ENCODE measurements around the gene CABYR. TPM values are rescaled to one million over a fixed set of nuclear protein-coding genes. Genes with fewer than 3 reads are reported as not detected.

Gene CABYR
- polyA plus RNA-seq (2013, experiment 1 of 2), result 7.0 TPM
- 11.0 TPM for polyA plus RNA-seq (2013, experiment 2 of 2)

GRCh38 chr18:24138789-24139616 is at the start of gene CABYR:
Gene CABYR, plus strand, starts transcription at chr18:24139062. Its CDS starts 4,053 bp downstream, at chr18:24143115.
- Histone ChIP-seq H3K27me3 (ENCODE audit: insufficient read depth, low read length) (no peaks in the 10 kb centered on the region), H3K9me3 (ENCODE audit: insufficient read depth, low read depth, low read length) (no peaks in the 10 kb centered on the region), H3K9ac (ENCODE audit: low read depth, low read length) (peak within 1 kb of the TSS; percentile 64), H3K27ac (ENCODE audit: low read depth, low read length) (peak within 1 kb of the TSS; percentile 80), H3K36me3 (ENCODE audit: insufficient read depth, low read length) (peaks cover 7% of the 10 kb centered on the region), H3K4me1 (ENCODE audit: insufficient read depth, low read length) (peaks cover 22% of the 10 kb centered on the region), H3K4me3 (ENCODE audit: low read length) (peak within 1 kb of the TSS; percentile 68)
- WGBS, result 3% methylated on average over 63 of the region's 63 CpGs

- Histone ChIP-seq H3K36me3 (ENCODE audit: insufficient read depth, low read length) (0 out of 2 replicates have a peak, but pooled peaks cover 8% of the 10 kb centered on the region), H3K4me3 (ENCODE audit: low read length) (no peak overlapping the region), H3K4me1 (ENCODE audit: insufficient read depth, low read length) (no peaks in the 10 kb centered on the region), H3K9ac (ENCODE audit: low read depth, low read length) (no peak overlapping the region), H3K27ac (ENCODE audit: low read depth, low read length) (no peak overlapping the region), H3K27me3 (ENCODE audit: insufficient read depth, low read length) (no peaks in the 10 kb centered on the region), H3K9me3 (ENCODE audit: insufficient read depth, low read depth, low read length) (no peaks in the 10 kb centered on the region)
- WGBS, result 85% methylated on average over 4 of the region's 4 CpGs
Observed at GRCh38 chr18:24089076-24089475, 49.8 kb upstream of the CABYR start.

GRCh38 chr18:24089515-24090337 is 49.1 kb upstream of the CABYR start:
- Histone ChIP-seq H3K4me3 (ENCODE audit: low read length) (no peak overlapping the region), H3K27me3 (ENCODE audit: insufficient read depth, low read length) (no peaks in the 10 kb centered on the region), H3K9ac (ENCODE audit: low read depth, low read length) (no peak overlapping the region), H3K4me1 (ENCODE audit: insufficient read depth, low read length) (no peaks in the 10 kb centered on the region), H3K9me3 (ENCODE audit: insufficient read depth, low read depth, low read length) (no peaks in the 10 kb centered on the region), H3K27ac (ENCODE audit: low read depth, low read length) (no peak overlapping the region), H3K36me3 (ENCODE audit: insufficient read depth, low read length) (0 out of 2 replicates have a peak, but pooled peaks cover 8% of the 10 kb centered on the region)
- 100% methylated on average over 1 of the region's 4 CpGs for WGBS

- WGBS, result 96% methylated on average over 13 of the region's 13 CpGs
- H3K27ac ChIP-seq (ENCODE audit: low read depth, low read length), result no peak overlapping the region
- H3K9me3 ChIP-seq (ENCODE audit: insufficient read depth, low read depth, low read length), result no peaks in the 10 kb centered on the region
- no peak overlapping the region for H3K9ac ChIP-seq (ENCODE audit: low read depth, low read length)
- no peak overlapping the region for H3K4me3 ChIP-seq (ENCODE audit: low read length)
- no peaks in the 10 kb centered on the region for H3K4me1 ChIP-seq (ENCODE audit: insufficient read depth, low read length)
- 0 out of 2 replicates have a peak, but pooled peaks cover 3% of the 10 kb centered on the region for H3K36me3 ChIP-seq (ENCODE audit: insufficient read depth, low read length)
- H3K27me3 ChIP-seq (ENCODE audit: insufficient read depth, low read length), result no peaks in the 10 kb centered on the region
Observed at GRCh38 chr18:24090876-24091275, 48.0 kb upstream of the CABYR start.

- H3K36me3 ChIP-seq (ENCODE audit: insufficient read depth, low read length), result 0 out of 2 replicates have a peak, but pooled peaks cover 5% of the 10 kb centered on the region
- no peaks in the 10 kb centered on the region for H3K9me3 ChIP-seq (ENCODE audit: insufficient read depth, low read depth, low read length)
- H3K4me1 ChIP-seq (ENCODE audit: insufficient read depth, low read length), result no peaks in the 10 kb centered on the region
- H3K27me3 ChIP-seq (ENCODE audit: insufficient read depth, low read length), result no peaks in the 10 kb centered on the region
- no peak overlapping the region for H3K27ac ChIP-seq (ENCODE audit: low read depth, low read length)
- H3K4me3 ChIP-seq (ENCODE audit: low read length), result no peak overlapping the region
- no peak overlapping the region for H3K9ac ChIP-seq (ENCODE audit: low read depth, low read length)
Observed at GRCh38 chr18:24094561-24094960, 44.3 kb upstream of the CABYR start.

- 0 out of 2 replicates have a peak, but pooled peaks cover 5% of the 10 kb centered on the region for H3K36me3 ChIP-seq (ENCODE audit: insufficient read depth, low read length)
- H3K4me1 ChIP-seq (ENCODE audit: insufficient read depth, low read length), result no peaks in the 10 kb centered on the region
- no peak overlapping the region for H3K9ac ChIP-seq (ENCODE audit: low read depth, low read length)
- no peaks in the 10 kb centered on the region for H3K27me3 ChIP-seq (ENCODE audit: insufficient read depth, low read length)
- no peak overlapping the region for H3K27ac ChIP-seq (ENCODE audit: low read depth, low read length)
- WGBS, result 96% methylated on average over 1 of the region's 1 CpG
- H3K9me3 ChIP-seq (ENCODE audit: insufficient read depth, low read depth, low read length), result no peaks in the 10 kb centered on the region
- no peak overlapping the region for H3K4me3 ChIP-seq (ENCODE audit: low read length)
Observed at GRCh38 chr18:24095976-24096375, 42.9 kb upstream of the CABYR start.

- Histone ChIP-seq H3K36me3 (ENCODE audit: insufficient read depth, low read length) (no peaks in the 10 kb centered on the region), H3K27me3 (ENCODE audit: insufficient read depth, low read length) (no peaks in the 10 kb centered on the region), H3K9me3 (ENCODE audit: insufficient read depth, low read depth, low read length) (no peaks in the 10 kb centered on the region), H3K4me1 (ENCODE audit: insufficient read depth, low read length) (no peaks in the 10 kb centered on the region), H3K4me3 (ENCODE audit: low read length) (no peak overlapping the region), H3K27ac (ENCODE audit: low read depth, low read length) (no peak overlapping the region), H3K9ac (ENCODE audit: low read depth, low read length) (no peak overlapping the region)
- 92% methylated on average over 6 of the region's 6 CpGs for WGBS
Observed at GRCh38 chr18:24103320-24104021, 35.4 kb upstream of the CABYR start.

GRCh38 chr18:24104486-24104885 is 34.4 kb upstream of the CABYR start:
- Histone ChIP-seq H3K4me3 (ENCODE audit: low read length) (no peak overlapping the region), H3K9me3 (ENCODE audit: insufficient read depth, low read depth, low read length) (no peaks in the 10 kb centered on the region), H3K36me3 (ENCODE audit: insufficient read depth, low read length) (no peaks in the 10 kb centered on the region), H3K27me3 (ENCODE audit: insufficient read depth, low read length) (no peaks in the 10 kb centered on the region), H3K9ac (ENCODE audit: low read depth, low read length) (no peak overlapping the region), H3K27ac (ENCODE audit: low read depth, low read length) (no peak overlapping the region), H3K4me1 (ENCODE audit: insufficient read depth, low read length) (no peaks in the 10 kb centered on the region)
- 89% methylated on average over 4 of the region's 4 CpGs for WGBS

GRCh38 chr18:24108641-24109040 is 30.2 kb upstream of the CABYR start:
- WGBS, result no CpG with 5 or more reads among the region's 1 CpG
- Histone ChIP-seq H3K9ac (ENCODE audit: low read depth, low read length) (no peak overlapping the region), H3K27ac (ENCODE audit: low read depth, low read length) (no peak overlapping the region), H3K9me3 (ENCODE audit: insufficient read depth, low read depth, low read length) (no peaks in the 10 kb centered on the region), H3K27me3 (ENCODE audit: insufficient read depth, low read length) (no peaks in the 10 kb centered on the region), H3K36me3 (ENCODE audit: insufficient read depth, low read length) (no peaks in the 10 kb centered on the region), H3K4me1 (ENCODE audit: insufficient read depth, low read length) (peaks cover 6% of the 10 kb centered on the region; the same call in 1 of the 2 replicates), H3K4me3 (ENCODE audit: low read length) (no peak overlapping the region)

GRCh38 chr18:24111936-24112335 is 26.9 kb upstream of the CABYR start:
- peaks cover 6% of the 10 kb centered on the region; the same call in 1 of the 2 replicates for H3K4me1 ChIP-seq (ENCODE audit: insufficient read depth, low read length)
- WGBS, result 93% methylated on average over 2 of the region's 2 CpGs

More at GRCh38 chr18:24111936-24112335, 26.9 kb upstream of the CABYR start:
- Histone ChIP-seq H3K9me3 (ENCODE audit: insufficient read depth, low read depth, low read length) (no peaks in the 10 kb centered on the region), H3K27me3 (ENCODE audit: insufficient read depth, low read length) (no peaks in the 10 kb centered on the region), H3K4me3 (ENCODE audit: low read length) (no peak overlapping the region), H3K36me3 (ENCODE audit: insufficient read depth, low read length) (peaks cover 7% of the 10 kb centered on the region; the same call in 1 of the 2 replicates), H3K9ac (ENCODE audit: low read depth, low read length) (no peak overlapping the region), H3K27ac (ENCODE audit: low read depth, low read length) (no peak overlapping the region)

Measured in HUES64 (cell line).